Esophagus squamous epithelium (tissue), 4 donors: Measurements from ENCODE around the gene TIMP3.
"Not testable (repeated sequence)": the region's sequence is repeated elsewhere in the genome, so short reads cannot be mapped to it uniquely, and the experiment has no call there.

ENCODE experiments used
- CTCF ChIP-seq, 6 experiments: fragments of 450-650 bp in 4 of 6; fragments of 200-600 bp in 2 of 6; sonication (generic) in 2 of 6; IDR thresholded peaks; one replicate each; pipeline ENCODE4 v1.5.1; 2016 to 2019; ENCODE audit warnings: antibody characterized with exemption in 6 of 6, mild to moderate bottlenecking in 4 of 6, moderate library complexity in 4 of 6
- POLR2A ChIP-seq, 4 donors: fragments of 450-650 bp; IDR thresholded peaks; one replicate each; pipeline ENCODE4 v1.6.1; 2017; ENCODE audit warnings: antibody characterized with exemption in 4 of 4, mild to moderate bottlenecking in 4 of 4, moderate library complexity in 3 of 4

GRCh38 chr22:32757086-32757762 lies 44.3 kb upstream of the TIMP3 start:
- not testable (repeated sequence) for TF ChIP-seq CTCF, POLR2A (IDR thresholded peaks at IDR 0.05)
